GM19193 (cell line): ENCODE measurements around the gene POLE.

ENCODE experiments used
- POLR2A ChIP-seq: IDR thresholded peaks from 4 replicates; pipeline ENCODE4 v1.6.1; 2011; ENCODE audit not compliant: insufficient read depth, insufficient read length; ENCODE audit errors: extremely low read depth

Gene POLE

GRCh38 chr12:132669166-132669879 lies 17.8 kb downstream of the POLE start:
- no peak for TF ChIP-seq POLR2A

- no peak for TF ChIP-seq POLR2A
Observed at GRCh38 chr12:132668191-132669088, 18.7 kb downstream of the POLE start.

- TF ChIP-seq POLR2A = no peak
Observed at GRCh38 chr12:132665794-132666193, 21.3 kb downstream of the POLE start.

- TF ChIP-seq POLR2A = peak; percentile 14
Observed at GRCh38 chr12:132665149-132665491, 22.0 kb downstream of the POLE start.

- TF ChIP-seq POLR2A = no peak
Observed at GRCh38 chr12:132664206-132665148, 22.7 kb downstream of the POLE start.

- TF ChIP-seq POLR2A = no peak
Observed at GRCh38 chr12:132662901-132663755, 24.0 kb downstream of the POLE start.

GRCh38 chr12:132661972-132662371 lies 25.2 kb downstream of the POLE start:
- no peak for TF ChIP-seq POLR2A

GRCh38 chr12:132660996-132661395 lies 26.1 kb downstream of the POLE start:
- TF ChIP-seq POLR2A = no peak

GRCh38 chr12:132660052-132660451 lies 27.1 kb downstream of the POLE start:
- no peak for TF ChIP-seq POLR2A

GRCh38 chr12:132659146-132659545 lies 28.0 kb downstream of the POLE start:
- no peak for TF ChIP-seq POLR2A

GRCh38 chr12:132658149-132658894 lies 28.8 kb downstream of the POLE start:
- no peak for TF ChIP-seq POLR2A

GRCh38 chr12:132657004-132657727 lies 30.0 kb downstream of the POLE start:
- TF ChIP-seq POLR2A = no peak
